GM12878 (cell line): ENCODE data around the gene REV3L. TPM values are rescaled to one million over a fixed set of nuclear protein-coding genes. Genes with fewer than 3 reads are reported as not detected.
A peak's percentile ranks its signal among the peaks of the same experiment; 100 is the strongest.

Experiments
- ATAC-seq: fragments of 200-7000 bp; cut with Tn5 transposase; 3 replicates; pipeline ENCODE4 v1.9.1; 2020; ENCODE audit warnings: mild to moderate bottlenecking, moderate library complexity
- BruUV-seq: library from RNA; stranded (reverse); fragments of 400-500 nt; replicated peaks from 2 replicates; lab custom pipeline; 2021; lab: Mats Ljungman, UMichigan
- CTCF ChIA-PET: fragments of 300-600 bp; sonication (Branson Sonifier 250); formaldehyde crosslinking; extraction: SDS; loops from one replicate; lab custom pipeline; 2021; ENCODE audit warnings: inconsistent platforms; lab: Yijun Ruan, JAX
- POLR2A ChIA-PET: fragments of 350-600 bp; formaldehyde crosslinking; extraction: SDS; loops from one replicate; lab custom pipeline; 2021; ENCODE audit warnings: inconsistent platforms; lab: Charles Lee
- RAD21 ChIA-PET: fragments of 300-600 bp; sonication (Branson Sonifier 250); formaldehyde crosslinking; loops from one replicate; lab custom pipeline; 2023; ENCODE audit warnings: antibody characterized with exemption; ENCODE audit not compliant: unreplicated experiment; lab: Charles Lee
- SMC1A ChIA-PET: fragments of 300-600 bp; sonication (Branson Sonifier 250); formaldehyde crosslinking; loops from one replicate; lab custom pipeline; 2023; ENCODE audit not compliant: unreplicated experiment, uncharacterized antibody; lab: Charles Lee
- DNase-seq: peaks from one replicate; pipeline ENCODE4 v3.0.0-alpha.2; 2011; ENCODE audit warnings: low read depth, low spot score
- FAIRE-seq: peaks from 3 replicates; lab custom pipeline; 2011; peaks lifted over from hg19 to GRCh38; lab: Jason Lieb, UNC
- H2AFZ ChIP-seq: 2 replicates; pipeline ENCODE4 v1.6.0; 2011; ENCODE audit warnings: low read depth, low read length, control low read depth; ENCODE audit not compliant: control insufficient read depth
- H3K27ac ChIP-seq: 2 replicates; pipeline ENCODE4 v1.5.1; 2011; ENCODE audit warnings: control low read depth; ENCODE audit not compliant: control insufficient read depth, insufficient read depth
- H3K27me3 ChIP-seq, 2 experiments: replicated peaks in 1 of 2; 2 replicates each; pipeline versions ENCODE4 v1.6.0 to v1.6.1; 2011; ENCODE audit warnings: low read length in 1 of 2; ENCODE audit not compliant: control insufficient read depth in 2 of 2, insufficient read depth in 2 of 2
- H3K36me3 ChIP-seq, 2 experiments: 2 replicates each; pipeline ENCODE4 v1.5.1; 2011; ENCODE audit warnings: low read length in 1 of 2; ENCODE audit not compliant: control insufficient read depth in 2 of 2, insufficient read depth in 2 of 2
- H3K4me1 ChIP-seq: 2 replicates; pipeline ENCODE4 v1.6.1; 2011; ENCODE audit warnings: mild to moderate bottlenecking, low read length, moderate library complexity, mixed read lengths; ENCODE audit not compliant: control insufficient read depth, insufficient read depth
- H3K4me2 ChIP-seq: 2 replicates; pipeline ENCODE4 v1.6.0; 2011; ENCODE audit warnings: control low read depth; ENCODE audit not compliant: control insufficient read depth, insufficient read depth
- H3K4me3 ChIP-seq: fragments of 200-600 bp; sonication (generic); 2 replicates; pipeline ENCODE4 v1.5.1; 2016
- H3K79me2 ChIP-seq: 2 replicates; pipeline ENCODE4 v1.6.0; 2011; ENCODE audit warnings: low read length; ENCODE audit not compliant: control insufficient read depth, insufficient read depth
- H3K9ac ChIP-seq: 2 replicates; pipeline ENCODE4 v1.8.0; 2011; ENCODE audit warnings: low read length, control low read depth, mixed read lengths; ENCODE audit not compliant: control insufficient read depth, insufficient read depth
- H3K9me3 ChIP-seq: replicated peaks from 3 replicates; pipeline ENCODE4 v1.5.1; 2011; ENCODE audit warnings: mild to moderate bottlenecking, low read length; ENCODE audit not compliant: control insufficient read depth, insufficient read depth
- H4K20me1 ChIP-seq: 2 replicates; pipeline ENCODE4 v1.6.0; 2011; ENCODE audit not compliant: control insufficient read depth, insufficient read depth
- ASH2L ChIP-seq: fragments of 300-600, 200-600 bp; sonication (generic); IDR thresholded peaks from 2 replicates; pipeline ENCODE4 v1.6.1; 2017; ENCODE audit warnings: low read depth, mild to moderate bottlenecking, borderline replicate concordance
- CHD4 ChIP-seq: fragments of 200-600 bp; sonication (generic); IDR thresholded peaks from 2 replicates; pipeline ENCODE4 v1.6.1; 2016; ENCODE audit warnings: mild to moderate bottlenecking
- CREB1 ChIP-seq: IDR thresholded peaks from 2 replicates; pipeline ENCODE4 v1.6.1; 2012; ENCODE audit warnings: low read depth, mild to moderate bottlenecking, inconsistent platforms
- GABPA ChIP-seq: IDR thresholded peaks from 2 replicates; pipeline ENCODE4 v1.6.1; 2014; ENCODE audit warnings: antibody characterized with exemption, low read depth, mild to moderate bottlenecking, inconsistent platforms
- LARP7 ChIP-seq: fragments of 450-650 bp; IDR thresholded peaks from 2 replicates; pipeline ENCODE4 v1.6.1; 2017; ENCODE audit warnings: mild to moderate bottlenecking
- MEF2A ChIP-seq: IDR thresholded peaks from 2 replicates; pipeline ENCODE4 v1.6.1; 2011; ENCODE audit warnings: low read depth, mild to moderate bottlenecking, low read length, moderate library complexity; ENCODE audit not compliant: insufficient read depth
- MTA3 ChIP-seq: IDR thresholded peaks from 2 replicates; pipeline ENCODE4 v1.6.1; 2012; ENCODE audit warnings: low read length, inconsistent platforms, borderline replicate concordance
- PAX8 ChIP-seq: fragments of 450-650 bp; IDR thresholded peaks from 2 replicates; pipeline ENCODE4 v1.6.1; 2017; ENCODE audit warnings: mild to moderate bottlenecking, moderate library complexity
- POLR2A ChIP-seq: IDR thresholded peaks from 2 replicates; pipeline ENCODE4 v1.6.1; 2011; ENCODE audit warnings: low read depth, mild to moderate bottlenecking, low read length
- RB1 ChIP-seq: fragments of 450-650 bp; formaldehyde crosslinking; IDR thresholded peaks from 2 replicates; pipeline ENCODE4 v1.6.1; 2017; ENCODE audit warnings: mild to moderate bottlenecking, borderline replicate concordance
- SMAD5 ChIP-seq: IDR thresholded peaks from 2 replicates; pipeline ENCODE4 v1.6.1; 2016; ENCODE audit warnings: antibody characterized with exemption, low read depth
- TARDBP ChIP-seq: IDR thresholded peaks from 2 replicates; pipeline ENCODE4 v1.6.1; 2016; ENCODE audit warnings: borderline replicate concordance
- TCF3 ChIP-seq: IDR thresholded peaks from 2 replicates; pipeline ENCODE4 v1.6.1; 2012; ENCODE audit warnings: low read depth, mild to moderate bottlenecking, low read length, borderline replicate concordance; ENCODE audit not compliant: insufficient read depth
- YBX1 ChIP-seq: fragments of 450-650 bp; IDR thresholded peaks from 2 replicates; pipeline ENCODE4 v1.6.1; 2016; ENCODE audit warnings: antibody characterized with exemption
- ZBED1 ChIP-seq: IDR thresholded peaks from 2 replicates; pipeline ENCODE4 v1.6.1; 2016; ENCODE audit warnings: borderline replicate concordance
- ZNF207 ChIP-seq: fragments of 450-650 bp; IDR thresholded peaks from 2 replicates; pipeline ENCODE4 v1.6.1; 2014; ENCODE audit warnings: antibody characterized with exemption, mild to moderate bottlenecking, borderline replicate concordance
- ZNF384 ChIP-seq: IDR thresholded peaks from 2 replicates; pipeline ENCODE4 v1.6.1; 2012; ENCODE audit warnings: low read depth, mild to moderate bottlenecking, low read length, improper control_type of control experiment, borderline replicate concordance
- WGBS: methylation state at CpG from one replicate; pipeline ENCODE4 v1.1.6; 2016; ENCODE audit warnings: low lambda C conversion rate; ENCODE audit not compliant: insufficient replicate concordance, insufficient coverage; ENCODE audit errors: missing lambda C conversion rate; 5-methylcytosine and 5-hydroxymethylcytosine counted together
- in situ Hi-C: fragments of 300-500 bp; cut with MboI; formaldehyde crosslinking; loops from 9 replicates; pipeline ENCODE4 v1.14.3; 2018; ENCODE audit warnings: mixed read lengths
- intact Hi-C: fragments of 100-400 bp; cut with micrococcal nuclease; formaldehyde crosslinking; loops from one replicate; pipeline ENCODE4 v1.14.2; 2022; ENCODE audit not compliant: unreplicated experiment
- polyA plus RNA-seq, 11 experiments: library from polyadenylated mRNA; depleted of rRNA in 4 of 11; unstranded in 6 of 11; stranded (reverse) in 5 of 11; fragments of >200 nt; fragmentation: Nextera tagmentation in 4 of 11; fragmentation: Illumina TruSeq in 1 of 11; extraction: Ambion mirVana in 4 of 11; extraction: Trizol in 1 of 11; gene quantifications; 1 replicate in 1 of 11; 2 replicates in 10 of 11; pipeline versions ENCODE4 v1.2.1 to v1.2.3, GENCODE V29; 2011 to 2016; ENCODE audit warnings: inconsistent platforms in 2 of 11, missing spikeins in 2 of 11, low read depth in 1 of 11
- total RNA-seq, 4 experiments: library from RNA; depleted of rRNA in 3 of 4; stranded (reverse); fragments of >200 nt in 3 of 4; fragmentation: Illumina TruSeq in 1 of 4; extraction: Trizol in 1 of 4; gene quantifications; 2 replicates each; pipeline versions ENCODE4 v1.2.1 to v1.2.3, GENCODE V29; 2013 to 2021

Gene REV3L
- total and polyA plus RNA-seq, 10 of the 15 experiments (the other 5 are each of a cell fraction or from before 2014, with no cell fraction given), result 7.6 to 33.6 (median 21.5) TPM

DNA sequence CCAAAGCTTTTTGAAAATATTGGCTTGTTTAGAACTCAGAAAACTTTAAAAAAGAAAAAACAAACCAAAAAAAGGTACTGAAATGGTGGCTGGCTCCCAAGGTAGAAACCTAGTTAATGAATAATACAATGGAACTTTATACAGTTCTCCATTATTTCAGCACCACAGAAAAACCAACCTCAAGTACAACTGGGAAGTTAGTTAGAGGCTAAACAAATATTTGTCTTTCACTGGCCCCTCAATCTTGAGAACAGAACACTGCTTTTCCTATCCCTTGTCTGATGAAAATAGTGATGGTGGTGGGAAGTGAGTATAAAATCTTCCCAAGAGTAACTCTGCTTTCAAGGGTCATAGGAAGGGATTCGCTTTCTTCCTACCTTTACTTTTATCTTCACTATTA is 126.5 kb downstream of the REV3L start:
- DNase-seq, result no peak
- FAIRE-seq, result peak; percentile 23
- Histone ChIP-seq H3K4me3 (no peak overlapping the region), H3K79me2 (no peaks in the 10 kb centered on the region), H3K27me3 (no peaks in the 10 kb centered on the region), H3K9me3 (no peaks in the 10 kb centered on the region), H3K36me3 (peaks cover 0 to 3% of the 10 kb centered on the region in 2 experiments; a peak in 1 of 4 replicates), H4K20me1 (no peaks in the 10 kb centered on the region), H3K4me1 (no peaks in the 10 kb centered on the region), H3K4me2 (no peak overlapping the region), H2AFZ (no peak overlapping the region), H3K9ac (no peak overlapping the region), H3K27ac (no peak overlapping the region)
- ChIA-PET SMC1A (interaction anchor here (0.8 to 2.0 kb wide), 4 partner anchors 10 to 122 kb away, joined by 3 to 6 read pairs (median 4); a partner anchor contains a TSS), POLR2A (interaction anchor here (1.0 kb wide), 1 partner anchor 11 kb away, joined by 4 read pairs; no protein-coding TSS in a partner anchor), CTCF (interaction anchor here (0.5 to 1.2 kb wide), 2 partner anchors 70 to 98 kb away, joined by 3 read pairs; a partner anchor contains a TSS), RAD21 (interaction anchor here (1.0 to 2.3 kb wide), 2 partner anchors 98 to 122 kb away, joined by 3 to 7 read pairs; a partner anchor contains a TSS)
- intact Hi-C loops, result no loop called here
- WGBS, result 100% methylated on average over 1 of the region's 1 CpG
- no peak for TF ChIP-seq LARP7
- TF ChIP-seq TARDBP, result no peak
- TF ChIP-seq PAX8, result no peak
- no peak for TF ChIP-seq SMAD5
- no peak for TF ChIP-seq ZNF207
- no peak for TF ChIP-seq CREB1
- TF ChIP-seq ZBED1, result no peak
- TF ChIP-seq MEF2A, result no peak
- no peak for TF ChIP-seq YBX1
- TF ChIP-seq ASH2L, result no peak
- no peak for TF ChIP-seq GABPA
- no peak for TF ChIP-seq TCF3
- TF ChIP-seq POLR2A, result no peak
- TF ChIP-seq ZNF384, result no peak
- TF ChIP-seq RB1, result no peak
- TF ChIP-seq MTA3, result no peak
- TF ChIP-seq CHD4, result no peak
- in situ Hi-C loops, result no loop called here
- BruUV-seq, result no TSS peak
- no peak for ATAC-seq
